Activated effector memory CD4-positive, alpha-beta T cell treated with anti-CD3 and anti-CD28 coated beads, Interleukin-2, amount 50 U/mL, for 16 hours (primary cell): ENCODE data around the gene RIPOR2.

Source experiments
- DNase-seq: peaks from one replicate; pipeline ENCODE4 v3.0.0-alpha.2; 2020

The RIPOR2 gene

GRCh38 chr6:24935366-24936152 lies at the start of gene RIPOR2:
Gene RIPOR2 (minus strand): TSS chr6:24935960. CDS start chr6:24935898, 62 bp downstream.
- DNase-seq, result peak; percentile 88

GRCh38 chr6:24985323-24985722 lies 49.6 kb upstream of the RIPOR2 start:
- DNase-seq, result no peak

DNA sequence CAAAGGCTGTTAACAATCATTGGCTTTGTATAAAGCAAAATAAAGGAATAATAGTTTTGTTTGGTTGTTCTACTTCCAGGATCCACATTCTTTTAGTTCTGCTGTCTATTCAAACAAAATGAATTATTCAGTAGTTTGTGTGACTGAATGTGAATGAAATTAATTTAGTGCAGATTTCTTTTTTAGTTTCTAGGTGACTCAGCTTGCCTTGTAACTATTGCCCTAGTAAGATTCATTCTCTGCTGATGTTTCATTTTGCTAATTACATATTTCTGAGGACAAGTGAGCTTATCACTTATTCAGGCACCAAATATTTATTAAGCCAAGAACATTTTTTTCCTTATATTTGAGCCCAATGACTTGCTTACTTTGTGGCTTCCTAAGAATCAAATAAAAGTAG lies 46.5 kb upstream of the RIPOR2 start:
- DNase-seq, result no peak

DNA sequence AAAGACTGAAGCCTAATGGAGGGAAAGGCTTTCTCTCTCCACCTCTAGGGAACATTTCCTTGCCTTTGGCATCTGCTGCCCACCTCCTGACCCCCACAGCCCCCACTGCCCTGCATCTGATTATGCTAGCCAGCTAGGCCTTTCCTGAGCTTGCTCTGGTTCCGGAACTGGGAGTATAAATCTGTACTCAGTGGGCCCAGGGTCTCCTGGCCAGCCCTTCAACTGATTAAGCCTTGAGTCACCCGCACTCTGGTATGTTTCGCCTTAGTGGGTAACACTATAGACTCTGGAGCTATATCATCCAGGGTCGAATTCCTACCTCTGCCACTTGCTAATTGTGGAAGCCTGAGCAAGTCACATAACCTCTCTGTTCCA lies 45.6 kb upstream of the RIPOR2 start:
- DNase-seq, result no peak

DNA sequence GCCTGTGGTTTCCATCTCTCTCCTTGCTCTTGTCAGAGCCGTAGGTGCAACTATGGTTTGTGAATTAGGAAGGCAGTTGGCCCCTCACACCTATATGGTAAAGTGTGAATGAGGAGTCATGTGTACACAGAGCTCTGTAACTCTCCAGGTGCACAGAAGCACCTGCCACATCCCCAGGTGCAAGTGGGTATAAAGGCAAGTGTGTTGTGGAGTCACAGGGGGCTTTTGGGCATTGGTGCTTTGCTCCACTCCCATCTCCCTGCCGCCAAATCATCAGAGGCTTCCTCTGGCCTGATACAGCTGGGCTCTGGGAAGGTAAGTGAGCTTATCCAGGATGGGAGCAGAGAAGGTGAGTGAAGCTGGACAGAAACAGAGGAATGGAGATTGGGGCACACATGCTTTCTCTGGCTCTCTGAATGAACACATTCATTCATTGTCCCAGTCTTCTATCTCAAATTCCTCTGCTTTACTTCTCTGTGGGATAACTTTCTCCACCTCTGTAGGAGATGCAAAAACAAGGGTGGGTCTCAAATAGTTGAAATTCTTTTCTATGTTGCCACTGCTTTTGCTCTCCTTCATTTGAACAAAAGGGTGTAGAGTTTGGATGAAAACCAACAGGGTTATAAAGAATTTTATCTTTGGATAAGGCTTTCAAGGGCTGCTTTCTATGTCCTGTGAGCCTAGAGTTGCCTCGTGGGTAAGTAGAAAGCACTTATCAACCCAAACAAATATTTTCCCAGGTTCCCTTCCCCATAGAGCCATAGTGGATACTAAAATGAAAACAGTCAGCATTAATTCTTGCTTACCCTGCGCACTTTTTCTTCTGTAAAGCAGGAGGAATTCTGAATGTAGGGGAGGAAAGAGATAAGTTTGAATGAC lies 45.0 kb upstream of the RIPOR2 start:
- no peak for DNase-seq

DNA sequence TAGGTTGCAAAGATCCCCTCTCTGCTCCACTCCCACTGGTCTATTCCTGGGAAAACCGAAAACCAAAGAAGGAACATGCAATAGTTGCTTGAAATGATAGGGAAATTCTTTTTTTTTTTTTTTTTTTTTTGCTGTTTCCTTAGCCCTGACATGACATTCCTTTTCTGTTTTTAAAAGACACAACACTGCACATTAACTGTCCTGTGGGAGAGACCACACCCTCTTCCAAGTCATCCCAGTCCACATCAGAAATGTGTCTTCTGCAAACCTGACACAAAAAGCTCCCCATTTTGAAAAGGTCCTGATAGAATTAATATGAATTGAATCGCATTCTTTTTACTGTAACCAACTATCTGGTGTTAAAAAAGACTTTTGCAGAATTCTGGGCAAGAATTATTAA lies 43.4 kb upstream of the RIPOR2 start:
- no peak for DNase-seq

DNA sequence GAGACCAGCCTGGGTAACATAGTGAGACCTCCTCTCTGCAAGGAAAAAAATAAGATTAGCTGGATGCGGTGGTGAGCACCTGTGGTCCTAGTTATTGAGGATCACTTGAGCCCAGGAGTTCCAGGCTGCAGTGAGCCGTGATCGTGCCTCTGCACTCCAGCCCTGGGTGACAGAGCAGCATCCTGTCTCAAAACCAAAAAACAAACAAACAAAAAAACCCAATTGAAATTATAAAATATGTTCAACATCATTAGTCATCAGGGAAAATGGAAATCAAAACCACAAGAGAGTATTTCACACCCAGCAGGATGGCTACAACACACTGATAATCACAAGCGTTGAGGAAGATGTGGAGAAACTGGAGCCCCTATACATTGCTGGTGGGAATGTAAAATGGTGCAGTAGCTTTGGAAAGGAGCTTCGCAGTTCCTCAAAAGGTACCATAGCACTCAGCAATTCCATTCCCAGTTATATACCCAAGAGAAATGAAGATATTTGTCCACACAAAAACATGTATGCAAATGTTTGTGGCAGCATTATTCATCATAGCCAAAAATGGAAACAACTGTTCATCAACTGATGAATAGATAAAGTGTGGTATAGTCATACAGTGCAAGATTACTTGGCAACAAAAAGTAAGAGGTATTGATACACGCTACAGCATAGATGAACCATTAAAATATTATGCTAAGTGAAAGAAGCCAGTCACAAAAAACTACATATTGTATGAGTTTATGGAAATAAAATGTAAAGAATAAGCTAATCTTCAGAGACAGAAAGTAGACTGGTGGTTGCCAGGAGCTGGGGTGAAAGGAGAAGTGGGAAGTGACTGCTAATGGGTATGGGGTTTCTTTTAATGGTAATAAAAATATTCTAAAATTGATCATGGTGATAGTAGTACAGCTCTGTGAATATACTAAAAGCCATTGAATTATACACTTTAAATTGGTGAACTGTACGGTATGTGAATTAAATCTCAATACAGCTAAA lies 38.7 kb upstream of the RIPOR2 start:
- peak; percentile 81 for DNase-seq

GRCh38 chr6:24972311-24972958 lies 36.7 kb upstream of the RIPOR2 start:
- DNase-seq, result no peak

GRCh38 chr6:24971067-24971466 lies 35.3 kb upstream of the RIPOR2 start:
- DNase-seq, result no peak

DNA sequence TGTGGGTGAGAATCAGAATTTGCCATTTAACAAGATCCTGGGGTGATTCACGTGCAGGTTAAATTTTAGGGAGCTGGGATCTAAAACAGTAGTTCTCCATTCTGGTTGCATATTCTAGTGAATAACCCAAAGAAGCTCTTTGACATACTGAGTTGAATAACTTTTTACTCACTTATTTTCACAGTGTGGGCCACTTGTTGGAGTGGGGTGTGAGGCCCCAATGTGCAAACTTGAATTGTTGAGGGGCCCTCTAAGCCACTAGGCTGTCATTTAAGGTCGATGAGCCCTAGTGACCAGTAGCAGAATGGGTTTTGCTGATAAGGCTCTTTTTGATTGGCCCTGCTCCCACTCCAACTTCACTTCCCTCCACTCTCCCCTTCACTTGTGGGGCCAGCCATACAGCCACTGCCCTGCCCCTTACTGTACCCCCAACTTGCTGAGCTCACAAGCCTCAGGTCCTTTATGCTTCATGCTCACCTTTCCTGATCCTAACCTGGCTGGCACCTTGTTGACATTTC lies 33.6 kb upstream of the RIPOR2 start:
- DNase-seq, result no peak

DNA sequence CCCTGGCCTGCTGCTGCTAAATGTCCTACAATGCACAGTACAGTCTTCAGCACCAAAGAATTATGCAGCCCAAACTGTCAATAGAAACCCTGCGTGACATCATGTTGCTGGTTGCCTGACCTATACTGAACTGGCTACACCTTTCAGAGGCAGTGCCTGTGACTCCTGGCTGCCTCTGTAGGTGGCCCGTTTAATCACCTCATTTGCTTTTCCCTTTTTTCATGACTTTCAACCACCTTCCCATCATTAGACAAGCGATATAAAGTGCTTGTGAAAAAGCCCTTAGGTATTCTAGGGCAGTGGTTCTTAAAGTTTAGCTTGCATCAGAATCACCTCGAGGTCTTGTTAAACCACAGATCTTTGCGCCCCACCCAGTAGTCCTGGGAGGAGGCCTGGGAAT lies 33.0 kb upstream of the RIPOR2 start:
- no peak for DNase-seq

GRCh38 chr6:24967211-24967610 lies 31.5 kb upstream of the RIPOR2 start:
- DNase-seq, result no peak

DNA sequence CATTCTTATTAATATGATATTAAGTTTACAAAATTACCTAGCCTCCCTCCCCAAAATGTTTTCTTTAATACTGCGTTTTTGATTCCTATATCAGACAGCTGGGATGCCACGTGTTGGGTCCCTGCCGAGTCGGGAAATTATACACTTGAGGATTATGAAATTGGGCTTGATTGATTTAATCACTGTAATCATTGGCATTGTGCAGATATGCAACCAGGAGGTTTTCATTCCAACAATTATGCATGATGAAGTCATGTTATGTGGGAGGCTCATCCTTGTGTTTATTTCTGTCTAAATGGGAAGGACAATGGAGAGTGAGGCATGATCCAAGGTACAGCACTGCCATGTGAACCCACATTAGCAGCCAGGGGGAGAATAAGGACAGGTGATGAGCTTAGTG lies 30.6 kb upstream of the RIPOR2 start:
- DNase-seq, result no peak

- DNase-seq, result no peak
Measured at GRCh38 chr6:24963887-24964570, 28.3 kb upstream of the RIPOR2 start.

DNA sequence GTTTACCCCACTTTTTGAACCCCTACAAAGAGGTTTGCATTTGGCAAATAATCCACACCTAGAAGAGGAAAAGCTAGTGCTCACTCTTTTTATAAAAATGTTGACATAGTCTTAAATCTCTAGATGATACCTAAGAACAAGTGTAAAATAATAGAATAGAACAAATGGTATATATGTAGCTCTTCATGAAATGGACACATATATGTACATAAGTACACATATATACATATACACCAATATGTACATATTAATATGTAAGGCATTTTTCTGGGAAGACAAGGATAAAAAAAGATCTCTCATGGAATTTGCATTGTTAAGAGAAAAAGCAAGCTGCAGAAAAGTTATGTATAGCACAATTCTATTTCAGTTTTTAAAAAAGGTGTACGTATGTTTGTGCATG lies 27.6 kb upstream of the RIPOR2 start:
- no peak for DNase-seq

GRCh38 chr6:24961852-24962251 lies 26.1 kb upstream of the RIPOR2 start:
- no peak for DNase-seq

DNA sequence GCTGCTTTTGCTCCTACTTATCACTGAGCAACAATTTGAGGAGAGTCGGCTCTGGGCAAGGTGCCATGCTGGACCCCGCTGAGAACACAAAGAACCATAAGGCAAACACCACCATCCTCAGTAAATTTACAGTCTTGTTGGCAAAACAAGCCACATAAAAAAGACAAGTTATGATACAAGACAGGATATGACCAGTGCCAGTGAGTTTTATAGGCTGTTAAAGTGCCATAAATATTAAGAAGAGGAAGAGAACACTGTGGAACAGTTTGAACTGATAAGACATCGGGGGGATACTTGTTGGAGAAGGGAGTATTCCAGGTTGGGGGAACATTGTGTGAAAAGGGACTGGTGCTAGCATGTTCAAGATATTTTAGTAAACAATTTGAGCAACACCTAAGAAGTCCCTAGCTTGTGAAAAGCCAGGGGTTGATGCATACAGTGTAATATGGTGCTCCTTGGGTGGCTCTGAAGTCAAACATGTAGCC lies 25.3 kb upstream of the RIPOR2 start:
- no peak for DNase-seq

- no peak for DNase-seq
Measured at GRCh38 chr6:24959319-24959718, 23.6 kb upstream of the RIPOR2 start.

DNA sequence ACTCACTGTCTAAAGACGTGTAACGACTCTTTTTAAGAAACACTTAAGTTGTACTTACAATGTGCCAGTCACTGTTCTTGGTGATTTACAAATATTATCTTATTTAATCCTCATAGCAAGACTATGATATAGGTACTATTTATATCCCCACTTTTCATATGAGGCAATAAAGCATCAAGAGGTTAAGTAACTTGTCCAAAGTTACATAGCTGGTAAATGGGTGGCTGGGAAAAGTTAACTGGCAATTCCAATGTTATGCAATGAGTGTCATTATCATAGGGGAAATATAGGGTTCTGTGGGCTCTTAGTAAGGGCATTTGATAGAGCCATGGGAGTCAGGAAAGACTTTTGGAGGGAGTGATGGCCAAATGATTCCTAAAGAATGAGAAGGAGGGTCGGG lies 21.4 kb upstream of the RIPOR2 start:
- no peak for DNase-seq

GRCh38 chr6:24953726-24954125 lies 18.0 kb upstream of the RIPOR2 start:
- no peak for DNase-seq

GRCh38 chr6:24951811-24952299 lies 16.1 kb upstream of the RIPOR2 start:
- DNase-seq, result no peak
